Transverse colon (tissue), 3 donors: ENCODE data around the gene UNC5CL.

Source experiments
- CTCF ChIP-seq, 5 experiments: fragments of 200-600 bp in 3 of 5; fragments of 450-650 bp in 2 of 5; sonication (generic) in 3 of 5; IDR thresholded peaks; 1 replicate in 2 of 5; 2 replicates in 3 of 5; pipeline ENCODE4 v1.5.1; 2016 to 2017; ENCODE audit warnings: antibody characterized with exemption in 5 of 5, inconsistent platforms in 3 of 5, mild to moderate bottlenecking in 2 of 5, moderate library complexity in 1 of 5
- EP300 ChIP-seq: sonication (generic); formaldehyde crosslinking; IDR thresholded peaks from one replicate; pipeline ENCODE4 v1.6.1; 2017; ENCODE audit warnings: antibody characterized with exemption, low read depth
- POLR2A ChIP-seq: fragments of 450-650 bp; IDR thresholded peaks from one replicate; pipeline ENCODE4 v1.6.1; 2016; ENCODE audit warnings: antibody characterized with exemption, mild to moderate bottlenecking, moderate library complexity

GRCh38 chr6:41080621-41081020 is 41.6 kb upstream of the UNC5CL start:
- TF ChIP-seq CTCF (IDR thresholded peaks at IDR 0.05) (no peak), POLR2A (no peak), EP300 (no peak)
